HG02840 (cell line): ENCODE data around the gene SORCS2.

ENCODE experiments used
- ATAC-seq: cut with Tn5 transposase; IDR thresholded peaks from one replicate; pipeline ENCODE4 v1.9.1; 2021; ENCODE audit warnings: mild to moderate bottlenecking, moderate library complexity, moderate number of reproducible peaks; ENCODE audit not compliant: unreplicated experiment, low FRiP score

The SORCS2 gene

GRCh38 chr4:7609316-7609715 lies 417.0 kb downstream of the SORCS2 start:
- no peak for ATAC-seq

- ATAC-seq, result no peak
Observed at GRCh38 chr4:7610022-7610670, 417.8 kb downstream of the SORCS2 start.

GRCh38 chr4:7610841-7611240 lies 418.5 kb downstream of the SORCS2 start:
- no peak for ATAC-seq

GRCh38 chr4:7612311-7612897 lies 420.1 kb downstream of the SORCS2 start:
- no peak for ATAC-seq

- no peak for ATAC-seq
Observed at GRCh38 chr4:7614350-7614949, 422.1 kb downstream of the SORCS2 start.

- ATAC-seq, result no peak
Observed at GRCh38 chr4:7616193-7616592, 423.9 kb downstream of the SORCS2 start.

GRCh38 chr4:7618361-7618760 lies 426.0 kb downstream of the SORCS2 start:
- no peak for ATAC-seq

- ATAC-seq, result no peak
Observed at GRCh38 chr4:7620086-7620813, 427.9 kb downstream of the SORCS2 start.

GRCh38 chr4:7620814-7621176 lies 428.5 kb downstream of the SORCS2 start:
- ATAC-seq, result no peak

- ATAC-seq, result no peak
Observed at GRCh38 chr4:7621252-7622035, 429.1 kb downstream of the SORCS2 start.

GRCh38 chr4:7622371-7622770 lies 430.0 kb downstream of the SORCS2 start:
- ATAC-seq, result no peak

GRCh38 chr4:7623468-7623867 lies 431.1 kb downstream of the SORCS2 start:
- ATAC-seq, result no peak

- no peak for ATAC-seq
Observed at GRCh38 chr4:7624396-7624980, 432.1 kb downstream of the SORCS2 start.

GRCh38 chr4:7625071-7625470 lies 432.7 kb downstream of the SORCS2 start:
- no peak for ATAC-seq

- ATAC-seq, result no peak
Observed at GRCh38 chr4:7626531-7626930, 434.2 kb downstream of the SORCS2 start.

- no peak for ATAC-seq
Observed at GRCh38 chr4:7627251-7628250, 435.2 kb downstream of the SORCS2 start.

GRCh38 chr4:7628432-7628831 lies 436.1 kb downstream of the SORCS2 start:
- ATAC-seq, result no peak

GRCh38 chr4:7629501-7630254 lies 437.3 kb downstream of the SORCS2 start:
- no peak for ATAC-seq
